OCI-LY7 (cell line): ENCODE measurements around the gene SLC4A11. TPM values are rescaled to one million over a fixed set of nuclear protein-coding genes. Genes with fewer than 3 reads are reported as not detected.
"Not testable (repeated sequence)": the region's sequence is repeated elsewhere in the genome, so short reads cannot be mapped to it uniquely, and the experiment has no call there.

ENCODE experiments used
- BruUV-seq: library from RNA; stranded (reverse); fragments of 400-500 nt; replicated peaks from 2 replicates; lab custom pipeline; 2021; lab: Mats Ljungman, UMichigan
- CTCF ChIA-PET: fragments of 300-600 bp; sonication (Branson Sonifier 250); formaldehyde crosslinking; loops from one replicate; lab custom pipeline; 2022; ENCODE audit warnings: antibody characterized with exemption; ENCODE audit not compliant: unreplicated experiment; lab: Charles Lee
- POLR2A ChIA-PET: fragments of 300-600 bp; sonication (Branson Sonifier 250); formaldehyde crosslinking; loops from one replicate; lab custom pipeline; 2022; ENCODE audit warnings: antibody characterized with exemption; lab: Charles Lee
- DNase-seq: peaks from one replicate; pipeline ENCODE4 v3.0.0-alpha.2; 2015; ENCODE audit warnings: low spot score
- H2AFZ ChIP-seq: fragments of 200-600 bp; sonication (generic), shearing (Covaris generic); 2 replicates; pipeline ENCODE4 v1.6.1; 2014; ENCODE audit warnings: mild to moderate bottlenecking, antibody characterized with exemption, low read length, moderate library complexity
- H3K27ac ChIP-seq: fragments of 200-600 bp; sonication (generic); 2 replicates; pipeline ENCODE4 v1.5.1; 2014; ENCODE audit warnings: mixed run types, low read depth, mild to moderate bottlenecking, moderate library complexity, low read length, inconsistent platforms; ENCODE audit not compliant: poor library complexity, severe bottlenecking
- H3K36me3 ChIP-seq: fragments of 200-600 bp; sonication (generic); 2 replicates; pipeline ENCODE4 v1.6.1; 2014; ENCODE audit warnings: mild to moderate bottlenecking, antibody characterized with exemption, low read length, moderate library complexity, mixed read lengths; ENCODE audit not compliant: insufficient read depth
- H3K4me1 ChIP-seq: fragments of 200-600 bp; sonication (generic); 2 replicates; pipeline ENCODE4 v1.5.1; 2014; ENCODE audit warnings: mild to moderate bottlenecking, low read length; ENCODE audit not compliant: insufficient read depth, poor library complexity, severe bottlenecking
- H3K4me2 ChIP-seq: fragments of 200-600 bp; sonication (generic); 2 replicates; pipeline ENCODE4 v1.6.1; 2014; ENCODE audit warnings: mild to moderate bottlenecking, low read length
- H3K4me3 ChIP-seq: fragments of 200-600 bp; sonication (generic); 2 replicates; pipeline ENCODE4 v1.5.1; 2014; ENCODE audit warnings: mild to moderate bottlenecking, low read depth, low read length; ENCODE audit not compliant: poor library complexity, severe bottlenecking
- H3K79me2 ChIP-seq: fragments of 200-600 bp; sonication (generic); 2 replicates; pipeline ENCODE4 v1.6.1; 2016; ENCODE audit warnings: low read depth, mild to moderate bottlenecking, low read length, moderate library complexity, mixed read lengths; ENCODE audit not compliant: insufficient read depth
- H3K9me2 ChIP-seq: fragments of 200-600 bp; sonication (generic); 2 replicates; pipeline ENCODE4 v1.6.1; 2016; ENCODE audit warnings: mild to moderate bottlenecking, low read length, mixed read lengths; ENCODE audit not compliant: insufficient read depth
- H3K9me3 ChIP-seq: fragments of 200-600 bp; sonication (generic); 2 replicates; pipeline ENCODE4 v1.6.1; 2014; ENCODE audit warnings: mild to moderate bottlenecking, mixed run types, low read length, mixed read lengths
- H4K20me1 ChIP-seq: fragments of 200-600 bp; sonication (generic); 2 replicates; pipeline ENCODE4 v1.6.1; 2014; ENCODE audit warnings: mild to moderate bottlenecking, antibody characterized with exemption, low read length, moderate library complexity, mixed read lengths; ENCODE audit not compliant: insufficient read depth
- CTCF ChIP-seq: fragments of 200-600 bp; sonication (generic); conservative IDR thresholded peaks from 2 replicates; pipeline ENCODE4 v1.5.1; 2014; ENCODE audit warnings: mild to moderate bottlenecking, antibody characterized with exemption, low read length, moderate library complexity, mixed read lengths
- EZH2phosphoT487 ChIP-seq: fragments of 200-600 bp; sonication (generic); IDR thresholded peaks from 2 replicates; pipeline ENCODE4 v1.6.1; 2018; ENCODE audit warnings: low read depth, borderline replicate concordance, mild to moderate bottlenecking, mixed run types, antibody characterized with exemption, low read length, moderate library complexity, mixed read lengths
- intact Hi-C: fragments of 100-400 bp; cut with micrococcal nuclease; formaldehyde crosslinking; loops from one replicate; pipeline ENCODE4 v1.10.0; 2022; ENCODE audit not compliant: unreplicated experiment
- total RNA-seq, 2 experiments: library from RNA; depleted of rRNA in 1 of 2; stranded (reverse); fragments of >200 nt in 1 of 2; shearing (Covaris generic) in 1 of 2; gene quantifications; 2 replicates each; pipeline ENCODE4 v1.2.3, GENCODE V29; 2014 to 2022

SLC4A11 gene
- total RNA-seq, 2 experiments from 2014 or later = 4.4 to 26.9 TPM

DNA sequence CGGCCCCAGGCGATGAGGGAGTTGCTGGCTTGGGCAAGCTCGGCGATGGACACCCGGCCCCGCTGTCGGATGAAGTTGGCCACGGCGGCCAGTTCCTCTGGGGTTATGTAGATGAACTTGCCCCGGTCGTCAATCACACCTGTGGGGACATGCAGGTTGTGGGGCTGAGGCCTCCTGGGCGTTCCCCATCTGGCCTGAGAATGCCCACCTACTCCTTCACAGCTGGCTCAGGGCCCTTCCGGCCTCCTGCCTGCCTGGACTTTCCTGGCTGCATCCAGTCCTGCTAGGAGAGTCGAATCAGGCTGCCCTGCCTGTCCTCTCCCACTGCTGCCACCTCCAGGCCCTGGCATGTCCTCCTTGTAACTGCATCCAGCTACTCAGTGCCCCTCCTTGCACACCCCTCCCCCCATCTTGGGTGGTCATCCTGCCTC is 48.3 kb downstream of the SLC4A11 start:
- Histone ChIP-seq H3K9me2 (no peaks in the 10 kb centered on the region), H3K79me2 (no peaks in the 10 kb centered on the region), H3K4me2 (no peak overlapping the region), H4K20me1 (no peaks in the 10 kb centered on the region), H2AFZ (no peak overlapping the region), H3K4me1 (no peaks in the 10 kb centered on the region), H3K36me3 (peaks cover 50% of the 10 kb centered on the region), H3K9me3 (no peaks in the 10 kb centered on the region), H3K27ac (no peak overlapping the region), H3K4me3 (no peak overlapping the region)
- TF ChIP-seq EZH2phosphoT487 = no peak
- no peak for TF ChIP-seq CTCF
- CTCF ChIA-PET = no interaction called here
- no TSS peak for BruUV-seq
- intact Hi-C loops = no loop called here
- no peak for DNase-seq
- POLR2A ChIA-PET = no interaction called here

DNA sequence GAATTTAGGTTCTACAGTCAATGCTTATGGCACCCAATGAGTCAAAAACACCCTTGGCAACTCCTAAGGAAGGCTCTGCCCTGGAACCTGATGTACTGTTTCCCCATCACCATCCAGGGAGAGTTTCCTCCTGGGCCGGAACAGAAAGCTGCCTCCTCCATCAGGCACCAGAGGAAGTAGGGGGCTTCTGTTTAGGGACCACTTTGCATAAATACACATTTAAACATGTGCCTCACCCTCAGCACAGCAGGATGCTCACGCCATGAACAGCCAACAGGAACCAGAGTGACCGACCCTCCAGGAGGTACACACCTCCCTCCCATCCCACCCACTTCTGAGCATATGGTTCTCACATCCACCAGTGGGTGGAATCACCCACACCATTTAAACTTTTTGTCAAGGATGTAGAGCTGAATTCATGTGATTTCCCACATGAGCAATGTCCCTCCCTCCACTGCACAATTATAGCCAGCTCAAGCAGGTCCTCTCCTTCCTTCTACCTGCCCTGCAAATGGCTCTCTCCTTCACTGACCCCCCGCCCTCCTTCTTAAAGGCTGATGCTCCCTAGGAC is 49.3 kb downstream of the SLC4A11 start:
- Histone ChIP-seq H3K4me1 (no peaks in the 10 kb centered on the region), H3K27ac (no peak overlapping the region), H3K4me2 (no peak overlapping the region), H2AFZ (no peak overlapping the region), H3K36me3 (peaks cover 40% of the 10 kb centered on the region), H3K4me3 (no peak overlapping the region), H3K9me3 (no peaks in the 10 kb centered on the region), H3K9me2 (no peaks in the 10 kb centered on the region), H4K20me1 (no peaks in the 10 kb centered on the region), H3K79me2 (no peaks in the 10 kb centered on the region)
- intact Hi-C loops = no loop called here
- ChIA-PET POLR2A (no interaction called here), CTCF (interaction anchor here (0.6 kb wide), 1 partner anchor 115 kb away, joined by 3 read pairs; no protein-coding TSS in a partner anchor)
- no peak for DNase-seq
- no TSS peak for BruUV-seq
- TF ChIP-seq EZH2phosphoT487 = no peak
- no peak for TF ChIP-seq CTCF

DNA sequence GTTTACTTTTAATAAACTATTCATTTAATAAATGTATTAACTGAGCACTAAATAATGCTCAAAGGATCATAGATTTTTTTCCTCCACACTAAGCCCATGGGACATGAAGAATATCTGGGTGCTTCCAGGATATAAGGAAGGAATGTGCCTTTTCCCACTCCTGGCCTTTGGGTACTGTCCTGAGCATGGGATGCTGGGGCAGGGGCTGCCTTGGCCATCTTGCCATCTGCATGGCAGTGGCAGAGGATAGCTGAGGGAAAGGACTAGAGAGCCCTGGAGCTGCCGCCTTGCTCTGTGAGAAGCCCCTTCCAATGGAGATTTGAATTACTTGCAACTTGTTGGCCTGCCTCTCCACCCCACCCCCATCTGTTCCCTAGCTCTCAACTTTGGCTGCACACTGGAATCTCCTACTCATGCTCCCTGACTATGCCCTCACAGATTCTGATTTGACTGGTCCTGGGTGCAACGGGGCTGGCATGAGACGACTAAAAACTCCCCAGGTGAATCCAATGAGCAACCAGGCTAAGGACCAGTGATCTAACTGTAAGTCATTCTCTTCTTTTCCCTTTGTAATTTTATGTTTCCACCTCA is 50.1 kb downstream of the SLC4A11 start:
- ChIA-PET CTCF (no interaction called here), POLR2A (no interaction called here)
- BruUV-seq = TSS peak; percentile 54

DNA sequence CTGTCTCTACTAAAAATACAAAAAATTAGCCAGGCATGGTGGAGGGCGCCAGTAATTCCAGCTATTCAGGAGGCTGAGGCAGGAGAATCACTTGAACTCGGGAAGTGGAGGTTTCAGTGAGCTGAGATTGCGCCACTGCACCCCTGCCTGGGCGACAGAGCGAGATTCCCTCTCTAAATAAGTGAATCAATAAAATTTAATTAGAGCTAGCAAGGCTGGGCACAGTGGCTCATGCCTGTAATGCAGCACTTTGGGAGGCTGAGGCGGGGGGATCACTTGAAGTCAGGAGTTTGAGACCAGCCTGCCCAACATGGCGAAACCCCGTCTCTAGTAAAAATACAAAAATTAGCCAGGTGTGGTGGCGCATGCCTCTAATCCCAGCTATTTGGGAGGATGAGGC is 51.1 kb downstream of the SLC4A11 start:
- H3K27ac ChIP-seq, DNase-seq, H3K9me2 ChIP-seq, intact Hi-C loops, H4K20me1 ChIP-seq, CTCF ChIA-PET, POLR2A ChIA-PET, H3K4me2 ChIP-seq, BruUV-seq, H2AFZ ChIP-seq, H3K4me3 ChIP-seq, H3K9me3 ChIP-seq, H3K4me1 ChIP-seq, H3K79me2 ChIP-seq: not testable (repeated sequence)
- peaks cover 27% of the 10 kb centered on the region; the same call in 1 of the 2 replicates for H3K36me3 ChIP-seq

More for the DNA sequence above, 50.1 kb downstream of the SLC4A11 start:
- intact Hi-C loops = no loop called here
- no peak overlapping the region for H2AFZ ChIP-seq
- no peaks in the 10 kb centered on the region for H3K4me1 ChIP-seq
- no peak overlapping the region for H3K4me2 ChIP-seq
- TF ChIP-seq EZH2phosphoT487 = no peak
- no peak for TF ChIP-seq CTCF
- no peaks in the 10 kb centered on the region for H4K20me1 ChIP-seq
- no peak for DNase-seq
- peaks cover 32% of the 10 kb centered on the region; the same call in 1 of the 2 replicates for H3K36me3 ChIP-seq
- no peak overlapping the region for H3K27ac ChIP-seq
- H3K9me2 ChIP-seq = no peaks in the 10 kb centered on the region
- H3K79me2 ChIP-seq = no peaks in the 10 kb centered on the region
- H3K4me3 ChIP-seq = no peak overlapping the region
- no peaks in the 10 kb centered on the region for H3K9me3 ChIP-seq
